Right cardiac atrium (tissue), 5 donors: ENCODE data around the gene ISY1. TPM values are rescaled to one million over a fixed set of nuclear protein-coding genes. Genes with fewer than 3 reads are reported as not detected.
"Not testable (repeated sequence)": the region's sequence is repeated elsewhere in the genome, so short reads cannot be mapped to it uniquely, and the experiment has no call there.

Experiments
- ATAC-seq, 2 donors: fragments of 200-7000 bp; cut with Tn5 transposase; one replicate each; pipeline versions ENCODE4 v1.8.0 to v1.9.1; 2020; ENCODE audit warnings: moderate library complexity in 2 of 2, mild to moderate bottlenecking in 1 of 2
- DNase-seq, 3 donors: peaks; one replicate each; pipeline ENCODE4 v3.0.0-alpha.2; 2020
- H3K27ac ChIP-seq: one replicate; pipeline ENCODE4 v1.5.1; 2013; ENCODE audit warnings: mild to moderate bottlenecking, low read length, control low read depth, moderate library complexity
- H3K27me3 ChIP-seq: one replicate; pipeline ENCODE4 v1.6.1; 2013; ENCODE audit not compliant: control insufficient read depth, insufficient read depth
- H3K4me1 ChIP-seq: one replicate; pipeline ENCODE4 v1.6.1; 2013; ENCODE audit warnings: low read length; ENCODE audit not compliant: control insufficient read depth, insufficient read depth
- H3K4me3 ChIP-seq: one replicate; pipeline ENCODE4 v1.5.1; 2013; ENCODE audit warnings: low read length, control low read depth
- H3K9me3 ChIP-seq: one replicate; pipeline ENCODE4 v1.6.1; 2013; ENCODE audit warnings: low read length; ENCODE audit not compliant: control insufficient read depth
- WGBS: extraction: QIAGEN DNeasy Blood & Tissue Kit; methylation state at CpG from one replicate; pipeline ENCODE4 v1.1.7; 2013; 5-methylcytosine and 5-hydroxymethylcytosine counted together
- intact Hi-C, 4 donors: fragments of 100-400 bp; cut with DNase I; formaldehyde crosslinking; loops; one replicate each; pipeline versions ENCODE4 v1.11.0 to v1.14.0; 2022 to 2023
- polyA plus RNA-seq: library from polyadenylated mRNA; stranded (reverse); fragments of 200-250 nt; gene quantifications from one replicate; pipeline ENCODE4 v1.2.3, GENCODE V29; 2013
- total RNA-seq, 4 donors: library from RNA; stranded (reverse); fragmentation: NEBNext Ultra II Directional; extraction: Animal tissue kit (Norgen Biotek cat#: 25700); gene quantifications; one replicate each; pipeline ENCODE4 v1.2.1, GENCODE V29; 2021
- donor health status: healthy with polysubstance abuse.
- donor health status: DM: no; HTN: yes; CAD: no.
- donor health status: DM: no; HTN: no; CAD: no.
- donor health status: DM: no; HTN: yes; CAD: no; lungs with severe emphysema.
- donor health status: DM: yes; HTN: yes; CAD: no.

The ISY1 gene
- total and polyA plus RNA-seq, 5 donors: 17.4 to 30.6 (median 24.5) TPM

DNA sequence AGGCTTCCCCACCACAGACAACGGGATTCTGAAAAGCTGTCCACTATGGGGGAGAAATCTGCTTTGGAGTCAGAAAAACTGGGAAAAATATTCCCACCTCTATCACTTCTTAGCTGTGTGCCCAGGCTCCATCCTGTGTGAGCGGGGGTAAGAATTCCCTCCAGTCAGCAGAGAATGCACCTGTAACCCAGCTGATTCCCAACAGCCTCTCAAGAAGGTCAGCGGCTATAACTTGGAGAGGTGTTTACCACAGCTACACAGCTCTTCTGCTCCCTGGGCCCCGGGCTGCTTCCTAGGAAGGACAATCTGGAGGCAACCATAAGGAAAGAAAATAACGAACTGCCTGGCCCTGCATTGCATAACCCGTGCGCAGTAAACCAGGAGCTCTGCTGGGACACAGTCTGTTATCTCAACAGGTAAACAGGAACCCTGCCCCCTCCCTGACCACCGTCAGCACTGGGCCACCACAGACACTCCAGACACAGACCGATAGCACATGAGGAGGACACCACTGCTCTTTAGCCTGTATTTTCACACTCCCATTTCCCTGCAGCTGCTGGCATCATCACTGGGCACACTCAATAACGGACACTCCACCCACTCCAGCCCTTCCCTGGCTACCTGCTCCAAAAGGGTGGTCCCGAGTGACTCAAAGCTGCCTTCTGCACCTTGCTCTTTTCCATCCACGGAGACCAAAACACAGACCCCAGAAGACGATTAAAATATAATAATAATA is 41.3 kb downstream of the ISY1 start:
- ATAC-seq: no peak
- peak overlapping the region; percentile 14 for H3K27ac ChIP-seq
- H3K4me1 ChIP-seq: peaks cover 10% of the 10 kb centered on the region
- no peaks in the 10 kb centered on the region for H3K9me3 ChIP-seq
- intact Hi-C loops: no loop called here
- H3K27me3 ChIP-seq: no peaks in the 10 kb centered on the region
- H3K4me3 ChIP-seq: peak overlapping the region; percentile 74
- no peak for DNase-seq
- 30% methylated on average over 13 of the region's 13 CpGs for WGBS

- H3K4me1 ChIP-seq: peaks cover 10% of the 10 kb centered on the region
- H3K9me3 ChIP-seq: no peaks in the 10 kb centered on the region
- intact Hi-C loops: no loop called here
- H3K27ac ChIP-seq: no peak overlapping the region
- DNase-seq: no peak
- 75% methylated on average over 5 of the region's 5 CpGs for WGBS
- no peaks in the 10 kb centered on the region for H3K27me3 ChIP-seq
- no peak for ATAC-seq
- H3K4me3 ChIP-seq: no peak overlapping the region
These were observed 42.1 kb downstream of the ISY1 start for GRCh38 chr3:129118745-129119144.

DNA sequence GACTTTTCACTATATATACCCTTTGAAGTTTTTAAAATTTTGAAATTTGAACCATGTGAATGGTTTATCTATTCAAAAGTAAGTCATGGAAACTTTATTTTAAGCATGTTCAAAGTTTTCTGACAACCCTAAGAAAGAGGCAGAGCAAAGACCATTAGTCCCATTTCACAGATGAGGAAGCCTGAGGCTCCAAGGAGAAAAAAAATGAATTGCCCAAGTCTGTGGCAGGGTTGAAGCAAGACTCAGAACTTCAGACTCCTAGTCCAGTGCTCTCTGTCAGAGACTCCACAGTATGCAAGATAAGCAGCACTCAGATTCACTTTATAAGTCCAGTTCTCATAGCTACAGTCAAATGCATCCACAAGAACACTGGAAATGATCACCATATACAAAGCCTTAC is 43.7 kb downstream of the ISY1 start:
- DNase-seq (no peak), ATAC-seq (no peak)
- Histone ChIP-seq H3K27me3 (no peaks in the 10 kb centered on the region), H3K4me3 (no peak overlapping the region), H3K4me1 (peaks cover 10% of the 10 kb centered on the region), H3K27ac (no peak overlapping the region), H3K9me3 (no peaks in the 10 kb centered on the region)
- intact Hi-C loops: no loop called here

DNA sequence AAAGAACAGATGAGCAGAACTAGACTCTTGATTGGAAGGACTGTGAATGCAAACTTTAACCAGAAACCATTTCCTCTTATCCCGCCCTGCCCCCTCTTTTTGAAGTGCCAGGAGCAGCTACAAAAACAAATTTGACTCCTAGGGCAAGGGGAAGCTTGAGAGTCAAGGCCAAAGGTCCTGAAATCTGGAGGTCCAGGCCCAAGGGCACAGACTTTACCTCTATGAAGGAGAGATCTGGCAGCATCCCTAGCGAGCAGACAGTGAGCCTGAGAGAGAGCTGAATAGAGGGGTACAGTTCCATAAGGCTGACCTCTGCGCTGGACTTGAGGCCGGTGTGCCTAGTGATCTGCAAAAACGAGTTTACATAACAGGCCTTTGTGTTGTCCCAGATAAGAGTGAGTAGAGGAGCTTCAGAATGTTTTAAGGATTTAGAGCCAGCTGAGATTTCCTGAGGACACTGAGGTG is 44.3 kb downstream of the ISY1 start:
- ATAC-seq (no peak), DNase-seq (no peak)
- H3K9me3 ChIP-seq: no peaks in the 10 kb centered on the region
- H3K27ac ChIP-seq: peak overlapping the region; percentile 15
- H3K4me3 ChIP-seq: no peak overlapping the region
- H3K27me3 ChIP-seq: no peaks in the 10 kb centered on the region
- intact Hi-C loops: no loop called here
- WGBS: 33% methylated on average over 5 of the region's 5 CpGs
- peaks cover 10% of the 10 kb centered on the region for H3K4me1 ChIP-seq

- DNase-seq: no peak
- WGBS: 91% methylated on average over 6 of the region's 6 CpGs
- no peak overlapping the region for H3K27ac ChIP-seq
- intact Hi-C loops: no loop called here
- no peak overlapping the region for H3K4me3 ChIP-seq
- H3K9me3 ChIP-seq: no peaks in the 10 kb centered on the region
- no peak for ATAC-seq
- H3K27me3 ChIP-seq: no peaks in the 10 kb centered on the region
- peaks cover 6% of the 10 kb centered on the region for H3K4me1 ChIP-seq
These were observed 46.4 kb downstream of the ISY1 start for GRCh38 chr3:129114455-129114854.

- Histone ChIP-seq H3K4me3 (no peak overlapping the region), H3K4me1 (no peaks in the 10 kb centered on the region), H3K9me3 (no peaks in the 10 kb centered on the region), H3K27me3 (no peaks in the 10 kb centered on the region), H3K27ac (no peak overlapping the region)
- no peak for ATAC-seq
- intact Hi-C loops: no loop called here
- 84% methylated on average over 3 of the region's 3 CpGs for WGBS
- no peak for DNase-seq
These were observed 48.4 kb downstream of the ISY1 start for GRCh38 chr3:129112308-129113052.

DNA sequence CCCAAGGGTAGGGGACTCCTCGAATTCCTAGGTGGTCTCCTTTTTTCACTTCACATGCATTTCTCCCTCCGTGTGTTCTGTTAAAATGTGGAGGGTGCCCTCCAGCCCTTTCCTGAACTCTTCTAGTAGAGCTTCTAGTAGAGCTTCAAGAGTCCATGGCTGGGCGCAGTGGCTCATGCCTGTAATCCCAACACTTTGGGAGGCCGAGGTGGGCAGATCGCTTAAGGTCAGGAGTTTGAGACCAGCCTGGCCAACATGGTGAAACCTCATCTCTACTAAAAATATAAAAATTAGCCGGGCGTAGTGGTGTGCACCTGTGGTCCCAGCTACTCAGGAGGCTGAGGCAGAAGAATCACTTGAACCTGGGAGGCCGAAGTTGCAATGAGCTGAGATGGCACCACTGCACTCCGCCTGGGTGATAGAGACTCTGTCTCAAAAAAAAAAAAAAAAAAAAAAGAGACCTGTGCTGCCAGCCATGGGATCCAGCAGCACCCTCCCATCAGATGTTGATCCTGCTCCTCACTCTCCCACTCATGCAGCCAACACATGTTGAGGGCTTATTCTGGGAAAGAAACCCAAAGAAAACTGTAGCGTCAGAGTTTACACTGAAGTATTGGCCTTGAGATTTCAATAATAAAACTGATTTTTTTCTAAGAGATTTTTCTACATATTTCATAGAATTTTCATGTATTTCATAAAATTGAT is 49.6 kb downstream of the ISY1 start:
- H3K27me3 ChIP-seq, DNase-seq, ATAC-seq, intact Hi-C loops, H3K9me3 ChIP-seq, H3K4me1 ChIP-seq, H3K27ac ChIP-seq, H3K4me3 ChIP-seq: not testable (repeated sequence)
- 96% methylated on average over 10 of the region's 10 CpGs for WGBS

DNA sequence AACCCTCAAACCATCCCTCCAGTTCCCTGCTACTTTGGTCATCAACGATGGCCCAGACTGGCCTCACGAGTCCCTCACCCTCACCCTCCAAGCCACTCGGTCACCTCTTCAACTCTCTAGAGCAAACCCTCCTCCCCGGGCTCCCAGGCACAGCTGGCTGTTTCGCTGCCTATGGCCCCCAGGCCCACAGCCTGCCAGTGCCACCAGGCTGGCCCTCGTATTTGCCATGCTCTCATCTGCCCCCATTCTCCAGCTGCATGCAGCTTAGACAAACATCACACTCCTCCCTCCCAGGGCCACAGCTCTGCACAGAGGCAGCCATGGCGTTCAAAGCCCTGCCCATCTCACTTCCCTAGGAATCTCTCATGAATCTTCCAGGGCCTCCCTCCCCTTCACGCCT is 53.1 kb downstream of the ISY1 start:
- WGBS: 88% methylated on average over 8 of the region's 8 CpGs
- intact Hi-C loops: no loop called here
- Histone ChIP-seq H3K27ac (no peak overlapping the region), H3K27me3 (no peaks in the 10 kb centered on the region), H3K4me3 (no peak overlapping the region), H3K9me3 (no peaks in the 10 kb centered on the region), H3K4me1 (peaks cover 11% of the 10 kb centered on the region)
- ATAC-seq: no peak
- no peak for DNase-seq

DNA sequence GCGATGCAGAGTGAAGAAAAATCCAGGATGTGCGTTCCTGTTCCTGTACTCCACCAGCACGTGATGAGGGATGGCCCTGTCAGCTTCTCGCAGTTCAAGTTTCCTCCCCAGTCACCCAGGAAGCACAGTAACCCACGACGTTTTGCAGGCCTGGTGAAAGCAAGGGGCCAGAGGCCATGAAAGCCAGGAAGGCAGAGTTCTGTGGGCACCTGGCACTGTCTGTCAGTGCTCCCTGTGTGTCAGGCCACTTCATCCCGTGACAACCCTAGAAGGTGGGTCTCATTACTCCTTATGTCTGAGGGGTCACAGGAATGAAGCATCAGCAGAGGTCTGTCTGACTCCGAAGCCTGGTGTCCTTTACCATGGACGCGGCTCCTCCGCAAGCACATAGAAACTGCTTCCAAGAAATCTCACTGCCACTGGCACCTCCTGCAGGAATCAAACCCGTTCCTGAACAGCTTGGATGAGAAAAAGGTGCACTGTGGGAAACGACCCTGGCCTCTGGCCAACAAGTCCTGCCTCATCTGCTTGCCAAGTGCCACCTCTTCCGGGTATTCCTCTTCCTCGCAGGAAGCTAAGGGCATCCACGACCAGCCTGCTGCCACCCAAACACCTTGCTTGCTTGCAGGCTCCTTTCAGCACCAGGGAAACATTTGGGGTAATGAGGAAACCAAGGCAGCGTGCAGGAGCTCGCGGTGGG is 53.8 kb downstream of the ISY1 start:
- H3K27ac ChIP-seq: no peak overlapping the region
- intact Hi-C loops: no loop called here
- H3K4me3 ChIP-seq: no peak overlapping the region
- no peaks in the 10 kb centered on the region for H3K27me3 ChIP-seq
- DNase-seq (no peak), ATAC-seq (no peak)
- no peaks in the 10 kb centered on the region for H3K9me3 ChIP-seq
- H3K4me1 ChIP-seq: peaks cover 11% of the 10 kb centered on the region
- WGBS: 72% methylated on average over 19 of the region's 19 CpGs

DNA sequence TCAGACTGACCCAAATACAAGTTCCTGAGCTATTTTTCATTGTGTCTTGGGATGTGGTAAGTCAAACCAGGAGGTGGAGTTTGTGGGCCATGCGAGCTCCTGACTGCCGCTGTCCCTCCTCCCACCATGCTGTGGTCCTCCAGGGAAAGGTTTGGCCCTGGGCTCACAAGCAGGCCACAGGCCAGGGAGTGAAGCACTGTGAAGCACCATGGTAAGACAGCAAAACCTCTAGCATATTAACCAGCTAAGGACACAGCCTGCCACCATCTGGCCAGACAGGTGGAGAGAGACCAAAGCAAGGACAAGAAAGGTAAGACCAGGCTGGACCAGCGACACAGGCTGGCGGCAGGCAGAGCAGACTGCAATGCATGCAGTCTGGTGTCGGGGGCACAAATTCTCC is 54.5 kb downstream of the ISY1 start:
- DNase-seq (peak in 2 of 3 donors; percentile 41 to 76), ATAC-seq (peak; percentile 26 to 40)
- no peaks in the 10 kb centered on the region for H3K27me3 ChIP-seq
- no peak overlapping the region for H3K27ac ChIP-seq
- no peak overlapping the region for H3K4me3 ChIP-seq
- 80% methylated on average over 5 of the region's 5 CpGs for WGBS
- no peaks in the 10 kb centered on the region for H3K9me3 ChIP-seq
- intact Hi-C loops: no loop called here
- peaks cover 18% of the 10 kb centered on the region for H3K4me1 ChIP-seq
